SK-N-SH treated with all-trans-retinoic acid at 6 μM for 48 hours (cell line): Measurements from ENCODE around the gene FNDC3B.

ENCODE experiments used
- ATAC-seq: fragments of 200-7000 bp; cut with Tn5 transposase; 3 replicates; pipeline ENCODE4 v1.9.1; 2020; ENCODE audit warnings: mild to moderate bottlenecking, moderate library complexity
- ARNTL ChIP-seq: fragments of 450-650 bp; formaldehyde crosslinking; IDR thresholded peaks from 2 replicates; pipeline ENCODE4 v1.5.0; 2020; ENCODE audit warnings: low read depth, mild to moderate bottlenecking, moderate library complexity, borderline replicate concordance
- CSDC2 ChIP-seq: fragments of 250-450 bp; sonication (Bioruptor Pico); IDR thresholded peaks from 2 replicates; pipeline ENCODE4 v1.5.0; 2020; ENCODE audit warnings: mild to moderate bottlenecking, moderate library complexity
- ESRRG ChIP-seq: fragments of 250-450 bp; sonication (Bioruptor Pico); IDR thresholded peaks from 2 replicates; pipeline ENCODE4 v1.6.1; 2021; ENCODE audit warnings: mild to moderate bottlenecking
- GLIS3 ChIP-seq: fragments of 250-450 bp; sonication (Bioruptor Pico); IDR thresholded peaks from 2 replicates; pipeline ENCODE4 v1.5.0; 2020; ENCODE audit warnings: mild to moderate bottlenecking, moderate library complexity
- ISL1 ChIP-seq: fragments of 250-450 bp; sonication (Bioruptor Pico); IDR thresholded peaks from 2 replicates; pipeline ENCODE4 v2.1.2; 2022; ENCODE audit warnings: mild to moderate bottlenecking, moderate library complexity
- OSR1 ChIP-seq: fragments of 250-450 bp; sonication (Bioruptor Pico); IDR thresholded peaks from 2 replicates; pipeline ENCODE4 v1.8.0; 2022; ENCODE audit warnings: moderate library complexity, mild to moderate bottlenecking, inconsistent platforms
- PPARA ChIP-seq: fragments of 250-450 bp; sonication (Bioruptor Pico); IDR thresholded peaks from 2 replicates; pipeline ENCODE4 v1.5.0; 2020; ENCODE audit warnings: mild to moderate bottlenecking, borderline replicate concordance
- RARB ChIP-seq: fragments of 250-450 bp; sonication (Bioruptor Pico); IDR thresholded peaks from 2 replicates; pipeline ENCODE4 v1.8.0; 2021; ENCODE audit warnings: mild to moderate bottlenecking, moderate library complexity
- SNAI2 ChIP-seq: fragments of 250-450 bp; sonication (Bioruptor Pico); IDR thresholded peaks from 2 replicates; pipeline ENCODE4 v1.5.0; 2020; ENCODE audit warnings: mild to moderate bottlenecking, moderate library complexity
- TOX ChIP-seq: fragments of 250-450 bp; sonication (Bioruptor Pico); IDR thresholded peaks from 2 replicates; pipeline ENCODE4 v1.8.0; 2021; ENCODE audit warnings: mild to moderate bottlenecking, moderate library complexity, borderline replicate concordance
- ZC3H10 ChIP-seq: fragments of 250-450 bp; sonication (Bioruptor Pico); IDR thresholded peaks from 2 replicates; pipeline ENCODE4 v1.5.1; 2021; ENCODE audit warnings: mild to moderate bottlenecking, moderate library complexity
- ZFP3 ChIP-seq: fragments of 250-450 bp; sonication (Bioruptor Pico); IDR thresholded peaks from 2 replicates; pipeline ENCODE4 v1.5.0; 2020; ENCODE audit warnings: mild to moderate bottlenecking, moderate library complexity
- ZFP30 ChIP-seq: fragments of 450-650 bp; formaldehyde crosslinking; IDR thresholded peaks from 2 replicates; pipeline ENCODE4 v1.5.0; 2022; ENCODE audit warnings: mild to moderate bottlenecking, moderate library complexity
- ZNF565 ChIP-seq: fragments of 450-650 bp; formaldehyde crosslinking; conservative IDR thresholded peaks from 2 replicates; pipeline ENCODE4 v1.5.0; 2020; ENCODE audit warnings: low read depth, mild to moderate bottlenecking, moderate library complexity
- ZNF70 ChIP-seq: fragments of 450-650 bp; formaldehyde crosslinking; IDR thresholded peaks from 2 replicates; pipeline ENCODE4 v1.5.0; 2020; ENCODE audit warnings: mild to moderate bottlenecking, moderate library complexity
- ZNF8 ChIP-seq: fragments of 450-650 bp; formaldehyde crosslinking; IDR thresholded peaks from 2 replicates; pipeline ENCODE4 v1.5.0; 2020; ENCODE audit warnings: mild to moderate bottlenecking, moderate library complexity
- TF ChIP-seq, protein P1 (sequence below): fragments of 250-450 bp; sonication (Bioruptor Pico); IDR thresholded peaks from 2 replicates; pipeline ENCODE4 v1.5.0; 2020; ENCODE audit warnings: mild to moderate bottlenecking, moderate library complexity
- TF ChIP-seq, protein P2 (sequence below): fragments of 250-450 bp; sonication (Bioruptor Pico); IDR thresholded peaks from 2 replicates; pipeline ENCODE4 v1.5.1; 2021; ENCODE audit warnings: mild to moderate bottlenecking, moderate library complexity
- TF ChIP-seq, protein P3 (sequence below): fragments of 250-450 bp; sonication (Bioruptor Pico); IDR thresholded peaks from 2 replicates; pipeline ENCODE4 v1.8.0; 2020; ENCODE audit warnings: mild to moderate bottlenecking, moderate library complexity, borderline replicate concordance
- TF ChIP-seq, protein P4 (sequence below): fragments of 250-450 bp; sonication (Bioruptor Pico); IDR thresholded peaks from 2 replicates; pipeline ENCODE4 v1.5.1; 2020; ENCODE audit warnings: low read depth, mild to moderate bottlenecking, moderate library complexity
- TF ChIP-seq, protein P5 (sequence below): fragments of 250-450 bp; sonication (Bioruptor Pico); IDR thresholded peaks from 2 replicates; pipeline ENCODE4 v1.8.0; 2021; ENCODE audit warnings: low read depth, mild to moderate bottlenecking, moderate library complexity, borderline replicate concordance

Gene FNDC3B

DNA sequence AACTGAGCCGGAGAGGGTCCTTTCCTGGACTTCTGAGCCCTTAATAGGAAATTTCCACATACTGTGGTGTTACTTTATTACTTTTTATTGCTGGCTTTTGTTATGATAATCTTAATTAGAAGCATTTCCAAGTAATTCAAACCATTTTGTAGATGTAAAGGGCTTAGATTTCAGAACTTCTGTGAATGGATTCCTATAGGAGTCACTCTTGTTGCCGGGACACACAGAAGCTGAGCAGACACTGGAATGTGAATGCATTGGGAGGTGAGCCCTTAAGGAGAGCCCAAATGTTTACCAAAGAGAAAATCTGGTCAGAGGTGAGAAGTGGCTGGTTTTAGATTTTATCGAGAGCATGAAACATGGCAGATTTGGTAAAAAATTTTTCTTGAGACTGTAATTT is 87.4 kb downstream of the FNDC3B start:
- TF ChIP-seq ARNTL (CRISPR knock-in tag) (no peak), CSDC2 (no peak), ZFP30 (CRISPR knock-in tag) (no peak), PPARA (CRISPR knock-in tag) (no peak), ISL1 (CRISPR knock-in tag) (no peak)
- TF ChIP-seq, protein P1, sequence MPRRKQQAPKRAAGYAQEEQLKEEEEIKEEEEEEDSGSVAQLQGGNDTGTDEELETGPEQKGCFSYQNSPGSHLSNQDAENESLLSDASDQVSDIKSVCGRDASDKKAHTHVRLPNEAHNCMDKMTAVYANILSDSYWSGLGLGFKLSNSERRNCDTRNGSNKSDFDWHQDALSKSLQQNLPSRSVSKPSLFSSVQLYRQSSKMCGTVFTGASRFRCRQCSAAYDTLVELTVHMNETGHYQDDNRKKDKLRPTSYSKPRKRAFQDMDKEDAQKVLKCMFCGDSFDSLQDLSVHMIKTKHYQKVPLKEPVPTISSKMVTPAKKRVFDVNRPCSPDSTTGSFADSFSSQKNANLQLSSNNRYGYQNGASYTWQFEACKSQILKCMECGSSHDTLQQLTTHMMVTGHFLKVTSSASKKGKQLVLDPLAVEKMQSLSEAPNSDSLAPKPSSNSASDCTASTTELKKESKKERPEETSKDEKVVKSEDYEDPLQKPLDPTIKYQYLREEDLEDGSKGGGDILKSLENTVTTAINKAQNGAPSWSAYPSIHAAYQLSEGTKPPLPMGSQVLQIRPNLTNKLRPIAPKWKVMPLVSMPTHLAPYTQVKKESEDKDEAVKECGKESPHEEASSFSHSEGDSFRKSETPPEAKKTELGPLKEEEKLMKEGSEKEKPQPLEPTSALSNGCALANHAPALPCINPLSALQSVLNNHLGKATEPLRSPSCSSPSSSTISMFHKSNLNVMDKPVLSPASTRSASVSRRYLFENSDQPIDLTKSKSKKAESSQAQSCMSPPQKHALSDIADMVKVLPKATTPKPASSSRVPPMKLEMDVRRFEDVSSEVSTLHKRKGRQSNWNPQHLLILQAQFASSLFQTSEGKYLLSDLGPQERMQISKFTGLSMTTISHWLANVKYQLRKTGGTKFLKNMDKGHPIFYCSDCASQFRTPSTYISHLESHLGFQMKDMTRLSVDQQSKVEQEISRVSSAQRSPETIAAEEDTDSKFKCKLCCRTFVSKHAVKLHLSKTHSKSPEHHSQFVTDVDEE: no peak
- no peak for ATAC-seq

DNA sequence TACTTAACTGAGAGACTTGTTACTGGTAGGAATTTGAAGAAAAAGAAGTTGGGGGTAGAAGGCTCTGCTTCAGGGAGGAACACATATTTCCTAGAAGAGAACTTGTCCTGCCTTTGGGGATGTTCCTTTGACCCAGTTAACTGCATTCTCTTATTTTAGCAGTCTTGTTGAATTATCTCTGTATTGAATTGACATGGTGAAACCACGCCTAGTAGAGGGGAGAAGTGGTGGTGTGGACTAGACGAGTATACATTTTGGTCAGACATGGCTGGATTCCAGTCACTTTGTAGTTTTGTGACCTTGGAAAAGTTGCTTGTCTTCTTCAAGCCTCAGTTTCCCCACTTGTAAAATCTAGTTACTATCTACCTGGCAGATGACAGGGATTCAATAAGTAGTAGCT is 87.8 kb downstream of the FNDC3B start:
- ATAC-seq: no peak
- TF ChIP-seq RARB (CRISPR knock-in tag) (no peak), ZC3H10 (CRISPR knock-in tag) (no peak)

DNA sequence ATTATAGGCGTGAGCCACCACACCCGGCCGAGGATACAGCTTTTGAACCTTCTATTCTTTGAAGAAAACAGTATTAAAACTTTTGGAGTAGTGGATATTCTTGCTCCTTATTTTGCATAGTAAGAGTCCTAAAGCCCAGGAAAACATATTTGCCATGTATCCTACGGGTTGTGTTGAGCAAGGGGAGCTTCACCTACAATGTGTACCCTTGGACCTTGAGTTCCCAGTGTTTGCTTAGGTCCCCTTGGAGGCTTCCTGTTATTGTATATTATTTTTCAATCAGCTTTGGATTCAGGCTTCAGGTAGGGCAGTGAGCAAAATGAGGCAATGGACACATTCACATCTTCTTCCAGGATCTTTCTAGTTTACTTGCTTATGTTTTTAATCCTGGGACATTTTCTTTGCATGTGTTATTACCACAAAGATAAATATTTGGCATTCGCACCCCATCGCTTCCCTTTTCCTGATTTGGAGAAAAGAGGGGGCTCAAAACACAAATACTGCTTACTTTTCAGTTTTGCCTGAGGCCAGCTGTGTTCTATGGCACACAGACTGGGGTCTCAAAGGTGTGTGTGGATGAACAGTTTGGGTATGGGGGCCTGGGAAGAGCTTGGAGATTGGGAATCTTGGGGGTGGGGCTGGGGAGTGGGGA is 88.7 kb downstream of the FNDC3B start:
- ATAC-seq: no peak
- no peak for TF ChIP-seq ISL1 (CRISPR knock-in tag)
- no peak for TF ChIP-seq ZNF8 (CRISPR knock-in tag)
- TF ChIP-seq ZNF565: no peak
- TF ChIP-seq, protein P2, sequence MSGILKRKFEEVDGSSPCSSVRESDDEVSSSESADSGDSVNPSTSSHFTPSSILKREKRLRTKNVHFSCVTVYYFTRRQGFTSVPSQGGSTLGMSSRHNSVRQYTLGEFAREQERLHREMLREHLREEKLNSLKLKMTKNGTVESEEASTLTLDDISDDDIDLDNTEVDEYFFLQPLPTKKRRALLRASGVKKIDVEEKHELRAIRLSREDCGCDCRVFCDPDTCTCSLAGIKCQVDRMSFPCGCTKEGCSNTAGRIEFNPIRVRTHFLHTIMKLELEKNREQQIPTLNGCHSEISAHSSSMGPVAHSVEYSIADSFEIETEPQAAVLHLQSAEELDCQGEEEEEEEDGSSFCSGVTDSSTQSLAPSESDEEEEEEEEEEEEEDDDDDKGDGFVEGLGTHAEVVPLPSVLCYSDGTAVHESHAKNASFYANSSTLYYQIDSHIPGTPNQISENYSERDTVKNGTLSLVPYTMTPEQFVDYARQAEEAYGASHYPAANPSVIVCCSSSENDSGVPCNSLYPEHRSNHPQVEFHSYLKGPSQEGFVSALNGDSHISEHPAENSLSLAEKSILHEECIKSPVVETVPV (CRISPR knock-in tag): no peak
- TF ChIP-seq ARNTL (CRISPR knock-in tag): no peak
- no peak for TF ChIP-seq ZFP3
- TF ChIP-seq, protein P3, sequence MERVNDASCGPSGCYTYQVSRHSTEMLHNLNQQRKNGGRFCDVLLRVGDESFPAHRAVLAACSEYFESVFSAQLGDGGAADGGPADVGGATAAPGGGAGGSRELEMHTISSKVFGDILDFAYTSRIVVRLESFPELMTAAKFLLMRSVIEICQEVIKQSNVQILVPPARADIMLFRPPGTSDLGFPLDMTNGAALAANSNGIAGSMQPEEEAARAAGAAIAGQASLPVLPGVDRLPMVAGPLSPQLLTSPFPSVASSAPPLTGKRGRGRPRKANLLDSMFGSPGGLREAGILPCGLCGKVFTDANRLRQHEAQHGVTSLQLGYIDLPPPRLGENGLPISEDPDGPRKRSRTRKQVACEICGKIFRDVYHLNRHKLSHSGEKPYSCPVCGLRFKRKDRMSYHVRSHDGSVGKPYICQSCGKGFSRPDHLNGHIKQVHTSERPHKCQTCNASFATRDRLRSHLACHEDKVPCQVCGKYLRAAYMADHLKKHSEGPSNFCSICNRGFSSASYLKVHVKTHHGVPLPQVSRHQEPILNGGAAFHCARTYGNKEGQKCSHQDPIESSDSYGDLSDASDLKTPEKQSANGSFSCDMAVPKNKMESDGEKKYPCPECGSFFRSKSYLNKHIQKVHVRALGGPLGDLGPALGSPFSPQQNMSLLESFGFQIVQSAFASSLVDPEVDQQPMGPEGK (CRISPR knock-in tag): no peak
- TF ChIP-seq, protein P4, sequence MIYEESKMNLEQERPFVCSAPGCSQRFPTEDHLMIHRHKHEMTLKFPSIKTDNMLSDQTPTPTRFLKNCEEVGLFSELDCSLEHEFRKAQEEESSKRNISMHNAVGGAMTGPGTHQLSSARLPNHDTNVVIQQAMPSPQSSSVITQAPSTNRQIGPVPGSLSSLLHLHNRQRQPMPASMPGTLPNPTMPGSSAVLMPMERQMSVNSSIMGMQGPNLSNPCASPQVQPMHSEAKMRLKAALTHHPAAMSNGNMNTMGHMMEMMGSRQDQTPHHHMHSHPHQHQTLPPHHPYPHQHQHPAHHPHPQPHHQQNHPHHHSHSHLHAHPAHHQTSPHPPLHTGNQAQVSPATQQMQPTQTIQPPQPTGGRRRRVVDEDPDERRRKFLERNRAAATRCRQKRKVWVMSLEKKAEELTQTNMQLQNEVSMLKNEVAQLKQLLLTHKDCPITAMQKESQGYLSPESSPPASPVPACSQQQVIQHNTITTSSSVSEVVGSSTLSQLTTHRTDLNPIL: no peak
- no peak for TF ChIP-seq ESRRG (CRISPR knock-in tag)
- TF ChIP-seq ZNF70 (CRISPR knock-in tag): no peak
- TF ChIP-seq ZFP30 (CRISPR knock-in tag): no peak
- no peak for TF ChIP-seq OSR1 (CRISPR knock-in tag)
- no peak for TF ChIP-seq SNAI2 (CRISPR knock-in tag)
- TF ChIP-seq, protein P1: no peak
- TF ChIP-seq, protein P5, sequence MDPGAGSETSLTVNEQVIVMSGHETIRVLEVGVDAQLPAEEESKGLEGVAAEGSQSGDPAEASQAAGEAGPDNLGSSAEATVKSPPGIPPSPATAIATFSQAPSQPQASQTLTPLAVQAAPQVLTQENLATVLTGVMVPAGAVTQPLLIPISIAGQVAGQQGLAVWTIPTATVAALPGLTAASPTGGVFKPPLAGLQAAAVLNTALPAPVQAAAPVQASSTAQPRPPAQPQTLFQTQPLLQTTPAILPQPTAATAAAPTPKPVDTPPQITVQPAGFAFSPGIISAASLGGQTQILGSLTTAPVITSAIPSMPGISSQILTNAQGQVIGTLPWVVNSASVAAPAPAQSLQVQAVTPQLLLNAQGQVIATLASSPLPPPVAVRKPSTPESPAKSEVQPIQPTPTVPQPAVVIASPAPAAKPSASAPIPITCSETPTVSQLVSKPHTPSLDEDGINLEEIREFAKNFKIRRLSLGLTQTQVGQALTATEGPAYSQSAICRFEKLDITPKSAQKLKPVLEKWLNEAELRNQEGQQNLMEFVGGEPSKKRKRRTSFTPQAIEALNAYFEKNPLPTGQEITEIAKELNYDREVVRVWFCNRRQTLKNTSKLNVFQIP (CRISPR knock-in tag): no peak
- TF ChIP-seq ZC3H10 (CRISPR knock-in tag): no peak
- TF ChIP-seq RARB (CRISPR knock-in tag): no peak
- no peak for TF ChIP-seq GLIS3 (CRISPR knock-in tag)
- TF ChIP-seq TOX (CRISPR knock-in tag): no peak
- no peak for TF ChIP-seq CSDC2
- TF ChIP-seq, all 23 proteins: peak for 0
